H1 (cell line): ENCODE measurements around the gene FANCF.

Source experiments
- POLR2A ChIP-seq, 2 experiments: IDR thresholded peaks; 1 replicate in 1 of 2; 2 replicates in 1 of 2; pipeline ENCODE4 v1.6.1; 2011; ENCODE audit warnings: low read depth in 2 of 2, low read length in 2 of 2, mild to moderate bottlenecking in 2 of 2; ENCODE audit errors: control extremely low read depth in 1 of 2
- TEAD4 ChIP-seq: IDR thresholded peaks from 2 replicates; pipeline ENCODE4 v1.6.1; 2012; ENCODE audit warnings: low read depth, low read length, inconsistent platforms, mixed read lengths
- TF ChIP-seq, protein P1 (sequence below), 3 experiments: IDR thresholded peaks; 1 replicate in 2 of 3; 2 replicates in 1 of 3; pipeline versions ENCODE4 v1.5.1 to v1.6.1; 2011; ENCODE audit warnings: low read length in 3 of 3, mild to moderate bottlenecking in 3 of 3, inconsistent platforms in 2 of 3, low read depth in 1 of 3, moderate library complexity in 1 of 3; ENCODE audit not compliant: insufficient read depth in 1 of 3; ENCODE audit errors: control extremely low read depth in 1 of 3
- TF ChIP-seq, protein P2 (sequence below): IDR thresholded peaks from 2 replicates; pipeline ENCODE4 v1.6.1; 2011; ENCODE audit warnings: low read length, improper control_type of control experiment

DNA sequence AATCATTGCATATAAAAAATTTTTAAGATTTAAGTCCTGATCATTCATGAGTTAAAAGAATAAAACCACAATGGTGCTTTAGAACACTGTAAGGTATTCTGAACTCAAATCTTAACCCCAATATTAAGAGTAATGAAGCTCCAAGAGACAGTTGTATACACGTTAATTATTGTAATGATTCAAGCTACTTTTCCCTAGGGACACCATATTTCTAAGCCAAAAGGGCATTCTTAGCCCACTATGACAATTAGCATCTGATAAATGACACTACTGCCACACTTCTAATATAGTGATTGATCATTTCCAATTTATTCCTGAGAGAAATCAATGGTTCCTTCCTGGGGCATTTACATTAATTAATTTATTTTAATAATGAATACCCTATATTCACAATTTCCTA lies 21.7 kb downstream of the FANCF start:
- TF ChIP-seq, protein P1, sequence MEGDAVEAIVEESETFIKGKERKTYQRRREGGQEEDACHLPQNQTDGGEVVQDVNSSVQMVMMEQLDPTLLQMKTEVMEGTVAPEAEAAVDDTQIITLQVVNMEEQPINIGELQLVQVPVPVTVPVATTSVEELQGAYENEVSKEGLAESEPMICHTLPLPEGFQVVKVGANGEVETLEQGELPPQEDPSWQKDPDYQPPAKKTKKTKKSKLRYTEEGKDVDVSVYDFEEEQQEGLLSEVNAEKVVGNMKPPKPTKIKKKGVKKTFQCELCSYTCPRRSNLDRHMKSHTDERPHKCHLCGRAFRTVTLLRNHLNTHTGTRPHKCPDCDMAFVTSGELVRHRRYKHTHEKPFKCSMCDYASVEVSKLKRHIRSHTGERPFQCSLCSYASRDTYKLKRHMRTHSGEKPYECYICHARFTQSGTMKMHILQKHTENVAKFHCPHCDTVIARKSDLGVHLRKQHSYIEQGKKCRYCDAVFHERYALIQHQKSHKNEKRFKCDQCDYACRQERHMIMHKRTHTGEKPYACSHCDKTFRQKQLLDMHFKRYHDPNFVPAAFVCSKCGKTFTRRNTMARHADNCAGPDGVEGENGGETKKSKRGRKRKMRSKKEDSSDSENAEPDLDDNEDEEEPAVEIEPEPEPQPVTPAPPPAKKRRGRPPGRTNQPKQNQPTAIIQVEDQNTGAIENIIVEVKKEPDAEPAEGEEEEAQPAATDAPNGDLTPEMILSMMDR (IDR thresholded peaks at IDR 0.05; ENCODE audit: control extremely low read depth in 1 of 3, insufficient read depth in 1 of 3, low read depth in 1 of 3, low read length in 3 of 3): no peak
- TF ChIP-seq POLR2A (IDR thresholded peaks at IDR 0.05; ENCODE audit: control extremely low read depth in 1 of 2, low read depth in 2 of 2, low read length in 2 of 2): no peak
- TF ChIP-seq, protein P2, sequence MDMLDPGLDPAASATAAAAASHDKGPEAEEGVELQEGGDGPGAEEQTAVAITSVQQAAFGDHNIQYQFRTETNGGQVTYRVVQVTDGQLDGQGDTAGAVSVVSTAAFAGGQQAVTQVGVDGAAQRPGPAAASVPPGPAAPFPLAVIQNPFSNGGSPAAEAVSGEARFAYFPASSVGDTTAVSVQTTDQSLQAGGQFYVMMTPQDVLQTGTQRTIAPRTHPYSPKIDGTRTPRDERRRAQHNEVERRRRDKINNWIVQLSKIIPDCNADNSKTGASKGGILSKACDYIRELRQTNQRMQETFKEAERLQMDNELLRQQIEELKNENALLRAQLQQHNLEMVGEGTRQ: no peak
- TF ChIP-seq TEAD4: no peak
